ENCODE data around the gene IREB2.

GRCh38 chr15:78405336-78405924 lies 32.6 kb upstream of the IREB2 start:
- TF ChIP-seq CTCF (IDR thresholded peaks at IDR 0.05 in 8 of 11, conservative IDR thresholded peaks at IDR 0.05 in 3 of 11) = no peak
- TF ChIP-seq POLR2A (IDR thresholded peaks at IDR 0.05) = no peak

Data from spleen (tissue), 7 donors.